Measurements from ENCODE around the gene FERMT3. TPM values are rescaled to one million over a fixed set of nuclear protein-coding genes. Genes with fewer than 3 reads are reported as not detected.

The FERMT3 gene
- polyA plus RNA-seq, 3 donors = 289 to 421 (median 310) TPM

DNA sequence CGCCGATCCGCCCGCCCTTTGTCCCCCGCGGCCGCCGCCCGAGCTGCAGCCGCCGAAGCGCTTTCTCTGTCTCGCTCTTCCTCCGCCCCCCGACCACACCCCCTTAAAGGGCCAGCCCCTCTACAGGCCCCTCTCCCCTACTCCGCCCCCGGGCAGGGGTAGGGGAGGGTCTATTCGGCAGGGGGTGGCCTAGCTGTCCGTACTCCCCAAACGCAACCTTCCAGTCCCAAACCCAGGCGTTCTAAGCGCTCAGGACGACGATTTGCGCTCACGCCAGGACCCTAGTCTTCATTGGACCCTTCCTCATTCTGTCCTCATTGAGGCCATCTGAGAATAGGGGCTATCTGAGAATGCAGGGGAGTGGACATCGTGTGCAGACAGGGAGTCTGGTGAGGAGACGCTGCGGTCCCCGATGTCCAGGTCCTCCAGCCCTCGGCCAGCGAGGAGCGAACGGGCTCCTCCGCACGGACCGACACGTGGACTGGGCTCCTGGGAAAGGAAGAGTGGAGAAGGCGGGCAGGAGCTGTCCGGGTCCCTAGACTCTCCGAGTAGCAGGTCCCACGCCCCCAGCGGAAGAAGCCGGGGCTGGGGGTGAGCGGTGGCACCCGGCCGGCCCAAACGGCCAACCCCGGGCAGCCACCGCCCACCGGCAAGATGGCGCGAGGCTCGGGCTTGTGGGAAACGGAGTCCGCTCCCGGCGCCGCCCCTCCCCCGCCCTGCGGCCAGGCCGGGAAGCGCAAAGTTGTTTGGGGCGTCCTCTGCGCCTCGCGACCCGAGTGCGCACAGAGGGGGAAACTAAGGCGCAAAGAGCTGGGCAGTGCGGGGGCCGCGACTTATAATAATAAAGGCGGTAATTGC, 40.6 kb downstream of the FERMT3 start, which contains the start of gene PPP1R14B:
Gene PPP1R14B (minus strand): TSS at position 73 of the 858 bp plus-strand sequence. CDS start 270 bp downstream, outside the sequence.
- Mint-ChIP-seq H3K27ac (peak within 1 kb of the TSS; percentile 83 to 93 (median 88)), H3K9me3 (no peaks in the 10 kb centered on the region), H3K36me3 (peaks cover 13 to 14% of the 10 kb centered on the region in 2 donors), H3K4me1 (peaks cover 50% of the 10 kb centered on the region), H3K27me3 (ENCODE audit: low read depth in 3 of 3) (peaks cover 3 to 10% (median 7%) of the 10 kb centered on the region in 3 donors), H3K4me3 (peak within 1 kb of the TSS; percentile 87 to 89)
- Histone ChIP-seq H3K27me3 (ENCODE audit: control insufficient read depth in 2 of 2, insufficient read depth in 2 of 2, low read length in 2 of 2) (no peaks in the 10 kb centered on the region), H4K20me1 (ENCODE audit: insufficient read depth, low read length) (peaks cover 1% of the 10 kb centered on the region), H3K36me3 (replicated peaks in 1 of 2; ENCODE audit: control insufficient read depth in 1 of 2, insufficient read depth in 2 of 2, low read length in 2 of 2) (peaks cover 10 to 12% of the 10 kb centered on the region in 2 donors), H3K4me2 (replicated peaks; ENCODE audit: extremely low read depth, low read length, poor library complexity, severe bottlenecking) (peak within 1 kb of the TSS; percentile 93), H3K4me3 (replicated peaks in 1 of 3; ENCODE audit: low read depth in 2 of 3, low read length in 3 of 3) (peak within 1 kb of the TSS; percentile 50 to 94 (median 86)), H3K9me3 (replicated peaks in 1 of 2; ENCODE audit: control insufficient read depth in 1 of 2, insufficient read depth in 1 of 2, low read length in 2 of 2) (no peaks in the 10 kb centered on the region), H3K79me2 (ENCODE audit: insufficient read depth, low read length) (peaks cover 39% of the 10 kb centered on the region), H3K27ac (ENCODE audit: low read depth in 1 of 2, low read length in 2 of 2) (peak within 1 kb of the TSS; percentile 82 to 92), H2AFZ (ENCODE audit: insufficient read depth, low read depth, low read length, poor library complexity, severe bottlenecking) (peak within 1 kb of the TSS; percentile 66), H3K9ac (ENCODE audit: insufficient read depth, low read length, poor library complexity, severe bottlenecking) (peak within 1 kb of the TSS; percentile 76), H3K4me1 (ENCODE audit: control insufficient read depth in 1 of 2, insufficient read depth in 2 of 2, low read length in 2 of 2) (peaks cover 50 to 72% of the 10 kb centered on the region in 2 donors)
- TF ChIP-seq, protein P1, sequence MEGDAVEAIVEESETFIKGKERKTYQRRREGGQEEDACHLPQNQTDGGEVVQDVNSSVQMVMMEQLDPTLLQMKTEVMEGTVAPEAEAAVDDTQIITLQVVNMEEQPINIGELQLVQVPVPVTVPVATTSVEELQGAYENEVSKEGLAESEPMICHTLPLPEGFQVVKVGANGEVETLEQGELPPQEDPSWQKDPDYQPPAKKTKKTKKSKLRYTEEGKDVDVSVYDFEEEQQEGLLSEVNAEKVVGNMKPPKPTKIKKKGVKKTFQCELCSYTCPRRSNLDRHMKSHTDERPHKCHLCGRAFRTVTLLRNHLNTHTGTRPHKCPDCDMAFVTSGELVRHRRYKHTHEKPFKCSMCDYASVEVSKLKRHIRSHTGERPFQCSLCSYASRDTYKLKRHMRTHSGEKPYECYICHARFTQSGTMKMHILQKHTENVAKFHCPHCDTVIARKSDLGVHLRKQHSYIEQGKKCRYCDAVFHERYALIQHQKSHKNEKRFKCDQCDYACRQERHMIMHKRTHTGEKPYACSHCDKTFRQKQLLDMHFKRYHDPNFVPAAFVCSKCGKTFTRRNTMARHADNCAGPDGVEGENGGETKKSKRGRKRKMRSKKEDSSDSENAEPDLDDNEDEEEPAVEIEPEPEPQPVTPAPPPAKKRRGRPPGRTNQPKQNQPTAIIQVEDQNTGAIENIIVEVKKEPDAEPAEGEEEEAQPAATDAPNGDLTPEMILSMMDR (IDR thresholded peaks at IDR 0.05) = no peak
- WGBS (ENCODE audit: insufficient coverage) = 2% methylated on average over 46 of the region's 74 CpGs
- DNase-seq = peak; percentile 75 to 81 (median 78)
- intact Hi-C loops (cut with micrococcal nuclease) = no loop called here

DNA sequence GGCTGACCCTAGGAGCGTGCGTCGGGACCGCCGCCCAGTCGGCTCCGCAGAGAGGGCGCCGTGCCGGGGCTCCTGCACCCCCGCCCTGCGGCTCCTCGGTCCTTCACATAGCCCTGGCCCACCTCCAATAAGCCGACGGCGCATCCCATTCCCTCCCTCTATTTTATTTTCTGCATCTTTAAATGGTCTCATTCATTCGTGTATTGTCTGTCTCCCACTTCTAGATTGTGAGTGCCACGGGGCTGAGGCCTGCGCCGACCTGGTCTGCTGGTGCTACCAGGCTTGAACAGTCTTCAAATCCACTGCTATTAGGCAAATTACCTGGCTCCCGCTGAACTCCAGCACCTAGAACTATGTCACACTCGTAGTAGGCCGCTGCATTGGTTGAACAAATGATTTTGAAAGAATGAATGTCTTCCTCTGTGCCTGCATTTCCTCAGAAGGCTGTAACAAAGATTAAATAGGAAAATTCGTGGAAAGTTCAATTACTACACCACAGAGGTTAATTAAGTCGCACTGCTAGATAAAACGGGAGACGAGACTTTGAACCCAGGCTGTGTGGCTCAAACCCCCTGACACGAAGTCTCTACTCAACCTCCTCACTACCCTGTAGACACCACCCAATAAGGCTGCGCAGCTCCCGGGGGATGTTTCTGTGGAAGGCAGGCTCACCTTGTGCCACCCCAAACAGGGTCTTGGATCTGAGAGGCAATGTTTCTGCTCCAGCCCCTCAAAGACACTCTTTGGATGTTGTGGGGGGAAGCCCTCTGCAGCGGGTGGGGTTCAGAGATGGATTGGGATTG, 41.4 kb downstream of the FERMT3 start:
- TF ChIP-seq, protein P1 (IDR thresholded peaks at IDR 0.05) = no peak
- Histone ChIP-seq H3K27ac (ENCODE audit: low read depth in 1 of 2, low read length in 2 of 2) (no peak overlapping the region), H3K4me2 (replicated peaks; ENCODE audit: extremely low read depth, low read length, poor library complexity, severe bottlenecking) (peak overlapping the region; percentile 93), H3K4me1 (ENCODE audit: control insufficient read depth in 1 of 2, insufficient read depth in 2 of 2, low read length in 2 of 2) (peaks cover 50 to 72% of the 10 kb centered on the region in 2 donors), H4K20me1 (ENCODE audit: insufficient read depth, low read length) (peaks cover 9% of the 10 kb centered on the region), H3K4me3 (replicated peaks in 1 of 3; ENCODE audit: low read depth in 2 of 3, low read length in 3 of 3) (peak overlapping the region; percentile 50 to 94 (median 86)), H3K9ac (ENCODE audit: insufficient read depth, low read length, poor library complexity, severe bottlenecking) (no peak overlapping the region), H3K36me3 (replicated peaks in 1 of 2; ENCODE audit: control insufficient read depth in 1 of 2, insufficient read depth in 2 of 2, low read length in 2 of 2) (peaks cover 10 to 12% of the 10 kb centered on the region in 2 donors), H3K27me3 (ENCODE audit: control insufficient read depth in 2 of 2, insufficient read depth in 2 of 2, low read length in 2 of 2) (no peaks in the 10 kb centered on the region), H3K79me2 (ENCODE audit: insufficient read depth, low read length) (peaks cover 38% of the 10 kb centered on the region), H3K9me3 (replicated peaks in 1 of 2; ENCODE audit: control insufficient read depth in 1 of 2, insufficient read depth in 1 of 2, low read length in 2 of 2) (no peaks in the 10 kb centered on the region), H2AFZ (ENCODE audit: insufficient read depth, low read depth, low read length, poor library complexity, severe bottlenecking) (peak overlapping the region; percentile 66)
- no peak for DNase-seq
- peak overlapping the region; percentile 61 to 83 for H3K4me3 Mint-ChIP-seq
- WGBS (ENCODE audit: insufficient coverage) = 51% methylated on average over 21 of the region's 31 CpGs
- H3K36me3 Mint-ChIP-seq = peaks cover 13 to 14% of the 10 kb centered on the region in 2 donors
- H3K4me1 Mint-ChIP-seq = peaks cover 48% of the 10 kb centered on the region
- peak overlapping the region in 2 of 7 donors; percentile 11 to 76 for H3K27ac Mint-ChIP-seq
- no peaks in the 10 kb centered on the region for H3K9me3 Mint-ChIP-seq
- intact Hi-C loops (cut with micrococcal nuclease) = no loop called here
- H3K27me3 Mint-ChIP-seq (ENCODE audit: low read depth in 3 of 3) = peaks cover 3 to 10% (median 7%) of the 10 kb centered on the region in 3 donors

Measured in CD14-positive monocyte (primary cell).